Suprapubic skin (tissue), 4 donors: ENCODE results near the gene ATAD3C. TPM values are rescaled to one million over a fixed set of nuclear protein-coding genes. Genes with fewer than 3 reads are reported as not detected.
"Not testable (repeated sequence)": the region's sequence is repeated elsewhere in the genome, so short reads cannot be mapped to it uniquely, and the experiment has no call there.

ENCODE experiments used
- DNase-seq, 2 donors: peaks; one replicate each; pipeline ENCODE4 v3.0.0-alpha.2; 2019; ENCODE audit warnings: low spot score in 2 of 2
- H3K27ac ChIP-seq: fragments of 200-600 bp; sonication (generic); one replicate; pipeline ENCODE4 v1.5.1; 2019
- H3K27me3 ChIP-seq: fragments of 200-600 bp; sonication (generic); one replicate; pipeline ENCODE4 v1.5.1; 2019
- H3K36me3 ChIP-seq: fragments of 200-600 bp; sonication (generic); one replicate; pipeline ENCODE4 v1.5.1; 2019
- H3K4me1 ChIP-seq: fragments of 200-600 bp; sonication (generic); one replicate; pipeline ENCODE4 v1.5.1; 2019
- H3K4me3 ChIP-seq: fragments of 200-600 bp; sonication (generic); one replicate; pipeline ENCODE4 v1.5.1; 2019; ENCODE audit warnings: mild to moderate bottlenecking
- H3K9me3 ChIP-seq: fragments of 200-600 bp; sonication (generic); one replicate; pipeline ENCODE4 v1.5.1; 2019
- EP300 ChIP-seq: sonication (generic); formaldehyde crosslinking; IDR thresholded peaks from one replicate; pipeline ENCODE4 v1.6.1; 2017; ENCODE audit warnings: antibody characterized with exemption
- POLR2A ChIP-seq, 2 donors: fragments of 450-650 bp; IDR thresholded peaks; one replicate each; pipeline ENCODE4 v1.6.1; 2017; ENCODE audit warnings: antibody characterized with exemption in 2 of 2, mild to moderate bottlenecking in 2 of 2, moderate library complexity in 2 of 2
- POLR2AphosphoS5 ChIP-seq, 3 donors: sonication (generic); formaldehyde crosslinking; IDR thresholded peaks; one replicate each; pipeline ENCODE4 v1.6.1; 2017; ENCODE audit warnings: antibody characterized with exemption in 3 of 3
- WGBS: methylation state at CpG from one replicate; pipeline ENCODE4 v1.1.5; 2018; 5-methylcytosine and 5-hydroxymethylcytosine counted together
- total RNA-seq, 4 donors: library from RNA; depleted of rRNA; stranded (reverse); fragments of >200 nt; gene quantifications; one replicate each; pipeline ENCODE4 v1.1.0, GENCODE V29; 2016
- TF ChIP-seq, protein P1 (sequence below), 2 donors: fragments of 200-600 bp in 1 of 2; fragments of 450-650 bp in 1 of 2; sonication (generic) in 1 of 2; IDR thresholded peaks; one replicate each; pipeline ENCODE4 v1.5.1; 2016 to 2019; ENCODE audit warnings: antibody characterized with exemption in 2 of 2, mild to moderate bottlenecking in 1 of 2, moderate library complexity in 1 of 2

Gene ATAD3C
- total RNA-seq, 4 donors from 2014 or later, result 0.32 to 4.2 (median 1.2) TPM

DNA sequence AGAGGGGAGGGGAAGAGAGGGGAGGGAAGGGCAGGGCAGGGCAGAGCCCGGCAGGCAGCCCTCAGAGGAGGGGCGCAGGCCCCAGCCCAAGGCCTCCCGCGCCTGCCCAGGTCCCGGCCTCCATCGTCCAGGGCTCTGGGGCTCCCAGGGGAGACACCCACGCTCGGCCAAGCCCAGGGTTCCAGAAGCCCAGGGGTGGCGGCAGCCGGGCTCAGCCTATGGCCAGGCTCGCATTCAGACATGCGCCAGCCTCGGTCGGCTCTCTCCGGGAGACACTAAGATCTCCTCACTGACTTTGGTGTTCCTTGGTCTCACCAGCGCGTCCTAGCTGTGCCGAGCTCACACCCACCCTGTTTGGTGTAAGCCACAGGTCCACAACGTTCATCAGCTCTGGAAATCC is 21.3 kb upstream of the ATAD3C start:
- Histone ChIP-seq H3K9me3 (no peaks in the 10 kb centered on the region), H3K4me3 (no peak overlapping the region), H3K36me3 (no peaks in the 10 kb centered on the region), H3K4me1 (peaks cover 49% of the 10 kb centered on the region), H3K27ac (no peak overlapping the region), H3K27me3 (peaks cover 14% of the 10 kb centered on the region)
- no peak for DNase-seq
- TF ChIP-seq, protein P1, sequence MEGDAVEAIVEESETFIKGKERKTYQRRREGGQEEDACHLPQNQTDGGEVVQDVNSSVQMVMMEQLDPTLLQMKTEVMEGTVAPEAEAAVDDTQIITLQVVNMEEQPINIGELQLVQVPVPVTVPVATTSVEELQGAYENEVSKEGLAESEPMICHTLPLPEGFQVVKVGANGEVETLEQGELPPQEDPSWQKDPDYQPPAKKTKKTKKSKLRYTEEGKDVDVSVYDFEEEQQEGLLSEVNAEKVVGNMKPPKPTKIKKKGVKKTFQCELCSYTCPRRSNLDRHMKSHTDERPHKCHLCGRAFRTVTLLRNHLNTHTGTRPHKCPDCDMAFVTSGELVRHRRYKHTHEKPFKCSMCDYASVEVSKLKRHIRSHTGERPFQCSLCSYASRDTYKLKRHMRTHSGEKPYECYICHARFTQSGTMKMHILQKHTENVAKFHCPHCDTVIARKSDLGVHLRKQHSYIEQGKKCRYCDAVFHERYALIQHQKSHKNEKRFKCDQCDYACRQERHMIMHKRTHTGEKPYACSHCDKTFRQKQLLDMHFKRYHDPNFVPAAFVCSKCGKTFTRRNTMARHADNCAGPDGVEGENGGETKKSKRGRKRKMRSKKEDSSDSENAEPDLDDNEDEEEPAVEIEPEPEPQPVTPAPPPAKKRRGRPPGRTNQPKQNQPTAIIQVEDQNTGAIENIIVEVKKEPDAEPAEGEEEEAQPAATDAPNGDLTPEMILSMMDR (IDR thresholded peaks at IDR 0.05), result no peak
- WGBS, result 79% methylated on average over 14 of the region's 19 CpGs

DNA sequence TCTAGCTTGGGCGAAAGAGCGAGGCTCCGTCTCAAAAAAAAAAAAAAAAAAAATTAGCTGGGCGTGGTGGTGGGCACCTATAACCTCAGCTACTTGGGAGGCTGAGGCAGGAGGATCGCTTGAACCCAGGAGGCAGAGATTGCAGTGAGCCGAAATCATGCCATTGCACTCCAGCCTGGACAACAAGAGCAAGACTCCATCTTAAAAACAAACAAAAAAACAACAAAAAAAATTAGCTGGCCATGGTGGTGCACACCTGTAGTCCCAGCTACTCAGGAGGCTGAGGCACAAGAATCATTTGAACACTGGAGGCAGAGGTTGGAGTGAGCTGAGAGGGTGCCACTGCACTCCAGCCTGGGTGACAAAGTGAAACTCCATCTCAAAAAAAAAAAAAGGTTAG is 20.5 kb upstream of the ATAD3C start:
- H3K9me3 ChIP-seq, H3K4me3 ChIP-seq, H3K27ac ChIP-seq, H3K36me3 ChIP-seq, DNase-seq: not testable (repeated sequence)
- peaks cover 14% of the 10 kb centered on the region for H3K27me3 ChIP-seq
- H3K4me1 ChIP-seq, result peaks cover 57% of the 10 kb centered on the region
- 93% methylated on average over 6 of the region's 6 CpGs for WGBS

DNA sequence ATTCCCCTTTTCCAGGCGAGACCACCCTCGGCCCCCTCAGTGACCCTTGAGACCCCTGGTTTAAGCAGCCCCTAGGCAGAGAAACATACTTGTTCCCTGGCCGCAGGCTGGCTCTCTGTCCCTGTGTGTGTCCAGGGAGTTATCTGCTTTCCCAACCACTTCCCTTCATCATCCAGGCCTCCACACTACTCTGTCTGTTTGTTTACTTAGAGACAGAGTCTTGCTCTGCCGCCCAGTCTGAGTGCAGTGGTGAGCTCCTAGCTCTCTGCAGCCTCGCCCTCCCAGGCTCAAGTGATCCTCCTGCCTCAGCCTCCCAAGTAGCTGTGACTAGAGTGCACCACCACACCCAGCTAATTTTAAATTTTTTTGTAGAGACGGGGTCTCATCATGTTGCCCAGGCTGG is 19.8 kb upstream of the ATAD3C start:
- no peaks in the 10 kb centered on the region for H3K9me3 ChIP-seq
- TF ChIP-seq EP300 (no peak), POLR2A (IDR thresholded peaks at IDR 0.05) (no peak)
- TF ChIP-seq, protein P1 (IDR thresholded peaks at IDR 0.05), result no peak
- 75% methylated on average over 6 of the region's 6 CpGs for WGBS
- H3K27ac ChIP-seq, result peak overlapping the region; percentile 92
- peaks cover 14% of the 10 kb centered on the region for H3K27me3 ChIP-seq
- peaks cover 64% of the 10 kb centered on the region for H3K4me1 ChIP-seq
- no peak overlapping the region for H3K4me3 ChIP-seq
- no peak for DNase-seq
- no peaks in the 10 kb centered on the region for H3K36me3 ChIP-seq

DNA sequence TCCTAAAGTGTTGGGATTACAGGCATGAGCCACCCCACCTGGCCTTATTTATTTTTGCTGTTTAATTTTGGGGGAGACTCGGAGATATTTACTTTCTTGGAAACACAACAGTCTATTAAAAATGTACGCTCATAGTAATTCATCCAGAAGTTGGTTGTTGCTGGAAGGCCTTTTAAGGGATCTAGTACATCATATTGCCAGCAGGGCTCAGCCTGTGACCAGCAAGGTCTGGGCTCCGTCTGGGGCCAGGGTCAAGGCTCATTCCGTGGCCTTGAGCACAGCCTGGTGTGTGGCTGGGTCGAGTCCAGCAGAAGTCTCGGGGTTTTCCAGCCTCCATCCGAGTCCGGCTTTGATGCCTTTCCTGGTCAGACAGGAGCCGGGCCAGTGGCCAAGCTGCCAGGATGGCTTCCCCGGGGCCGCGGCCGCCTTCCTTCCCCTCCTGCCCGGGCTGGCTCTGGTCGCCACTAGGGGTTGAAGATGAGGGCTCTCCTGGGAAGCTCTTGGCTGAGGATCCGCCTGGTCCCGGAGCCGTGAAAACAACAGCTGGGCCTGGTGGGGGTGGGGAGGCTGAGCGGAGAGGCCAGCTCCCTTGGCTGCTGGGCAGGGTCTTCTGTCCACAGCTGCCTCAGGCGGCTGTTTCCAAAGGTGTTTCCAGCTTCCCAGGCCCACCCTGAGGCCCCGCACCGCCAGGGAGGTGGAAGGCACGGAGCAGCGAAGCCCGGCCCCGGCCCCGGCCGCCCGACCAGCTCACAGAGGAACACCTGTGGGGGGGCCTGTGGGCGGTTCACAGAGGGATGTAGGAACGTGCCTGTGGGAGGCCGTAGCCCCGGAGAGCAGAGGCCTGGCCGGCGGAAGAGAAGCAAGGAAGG is 19.1 kb upstream of the ATAD3C start:
- WGBS, result 36% methylated on average over 18 of the region's 35 CpGs
- H3K27ac ChIP-seq, result peak overlapping the region; percentile 92
- TF ChIP-seq EP300, result no peak
- TF ChIP-seq, protein P1 (IDR thresholded peaks at IDR 0.05), result peak; percentile 8 to 11
- TF ChIP-seq POLR2AphosphoS5 (IDR thresholded peaks at IDR 0.05), result no peak
- no peak for TF ChIP-seq POLR2A (IDR thresholded peaks at IDR 0.05)
- no peaks in the 10 kb centered on the region for H3K36me3 ChIP-seq
- no peaks in the 10 kb centered on the region for H3K9me3 ChIP-seq
- peaks cover 14% of the 10 kb centered on the region for H3K27me3 ChIP-seq
- H3K4me1 ChIP-seq, result peaks cover 71% of the 10 kb centered on the region
- no peak for DNase-seq
- H3K4me3 ChIP-seq, result no peak overlapping the region

DNA sequence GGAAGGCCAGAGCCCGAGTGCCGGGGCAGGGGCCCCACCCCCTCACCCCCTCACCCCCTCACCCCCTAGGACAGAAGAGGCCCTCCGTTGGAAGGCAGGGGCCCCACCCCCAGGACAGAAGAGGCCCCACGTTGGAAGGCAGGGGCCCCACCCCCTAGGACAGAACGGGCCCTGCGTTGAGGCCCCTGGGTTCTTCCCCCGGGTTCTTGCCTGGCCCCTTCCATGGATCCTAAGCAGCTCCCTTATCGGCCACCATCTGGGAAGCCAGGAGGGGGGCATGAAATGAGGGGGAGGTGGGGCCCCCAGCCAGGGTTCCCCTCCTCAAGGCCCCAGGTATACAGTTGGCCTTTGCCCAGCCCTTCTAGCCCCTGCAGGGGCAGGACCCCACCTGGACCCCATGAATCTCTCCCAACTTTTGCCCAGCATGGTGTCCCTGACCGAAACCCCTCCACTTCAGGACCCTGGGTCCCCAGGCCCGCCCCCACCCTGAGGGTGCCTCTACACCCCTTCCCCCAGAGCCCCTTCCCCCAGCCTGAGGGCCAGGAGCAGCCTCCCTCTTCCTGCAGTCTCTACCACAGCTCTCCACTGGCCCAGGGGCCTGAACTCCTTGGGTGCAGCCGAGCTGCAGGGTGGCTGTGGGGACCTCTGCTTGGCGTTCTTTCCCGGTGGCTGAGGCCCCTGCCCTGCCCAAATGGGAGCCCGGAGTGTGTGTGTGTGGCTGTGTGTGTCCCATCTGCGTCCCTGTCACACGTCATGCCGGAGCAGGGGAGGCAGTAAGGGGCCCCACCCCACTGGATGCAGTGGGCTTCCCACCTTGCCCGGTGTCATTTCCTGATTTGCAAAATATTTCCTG is 18.3 kb upstream of the ATAD3C start:
- no peak for DNase-seq
- Histone ChIP-seq H3K4me3 (no peak overlapping the region), H3K36me3 (no peaks in the 10 kb centered on the region), H3K27me3 (peaks cover 12% of the 10 kb centered on the region), H3K4me1 (peaks cover 79% of the 10 kb centered on the region), H3K27ac (peak overlapping the region; percentile 92), H3K9me3 (no peaks in the 10 kb centered on the region)
- TF ChIP-seq, protein P1 (IDR thresholded peaks at IDR 0.05), result no peak
- TF ChIP-seq EP300 (no peak), POLR2AphosphoS5 (IDR thresholded peaks at IDR 0.05) (no peak), POLR2A (IDR thresholded peaks at IDR 0.05) (no peak)
- 72% methylated on average over 10 of the region's 18 CpGs for WGBS
